ENCODE measurements around the gene NACC2. TPM values are rescaled to one million over a fixed set of nuclear protein-coding genes. Genes with fewer than 3 reads are reported as not detected.

Gene NACC2
- total and polyA plus RNA-seq, 9 of the 15 experiments (the other 6 are each of a cell fraction or from before 2014, with no cell fraction given), result 0.70 to 25.1 (median 5.6) TPM

DNA sequence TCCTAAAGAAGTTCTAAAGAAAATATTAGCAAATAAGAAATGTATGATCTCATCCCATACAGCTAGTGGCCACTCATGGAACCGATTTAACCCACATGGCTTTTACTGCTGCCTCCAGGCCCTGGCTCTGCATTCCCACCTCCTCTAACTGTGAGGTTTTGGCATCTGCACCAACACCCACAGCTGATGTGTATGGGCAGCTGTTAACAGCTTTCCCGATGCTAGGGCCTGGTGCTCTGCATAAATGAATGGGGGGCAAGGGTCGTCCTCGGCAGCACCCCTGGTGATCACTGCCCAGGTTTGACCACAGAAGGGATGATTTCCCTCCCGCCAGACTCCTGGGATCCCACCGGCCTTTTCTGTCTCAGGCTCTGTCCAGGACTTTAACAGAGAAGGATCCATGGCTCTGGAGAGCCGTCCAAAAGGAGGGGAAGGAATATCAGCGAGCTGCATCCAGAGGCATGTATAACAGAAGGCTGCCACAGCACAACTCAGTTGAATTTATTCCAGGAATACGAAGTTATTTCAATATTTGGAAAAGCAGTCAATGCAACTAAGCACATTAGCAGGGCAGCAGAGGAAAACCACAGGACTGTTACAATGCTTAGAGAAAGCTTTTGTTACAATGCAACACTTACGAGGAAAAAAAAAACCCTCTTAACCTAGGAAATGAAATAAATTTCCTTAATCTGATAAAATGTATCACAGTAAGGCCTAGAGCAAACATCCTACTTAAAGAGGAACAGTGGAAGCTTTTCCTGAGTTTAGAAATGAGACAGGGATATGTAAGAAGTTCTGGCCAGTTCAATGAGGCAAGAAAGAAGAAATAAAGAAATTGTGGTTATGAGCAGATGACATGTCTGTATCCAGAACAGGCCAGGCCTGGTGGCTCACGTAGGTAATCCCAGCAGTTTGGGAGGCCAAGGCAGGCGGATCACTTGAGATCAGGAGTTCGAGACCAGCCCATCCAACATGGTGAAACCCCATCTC, 63.1 kb downstream of the NACC2 start:
- H3K36me3 ChIP-seq (ENCODE audit: control insufficient read depth, insufficient read depth, low read length), result peaks cover 55% of the 10 kb centered on the region
- no peak for DNase-seq (ENCODE audit: extremely low read depth in 1 of 4, low spot score in 3 of 4)
- CTCF ChIA-PET (ENCODE audit: low intra/inter-chr PET ratio), result no interaction called here
- H3K79me2 ChIP-seq (ENCODE audit: control insufficient read depth, insufficient read depth, low read length), result peaks cover 42% of the 10 kb centered on the region
- intact Hi-C loops (cut with micrococcal nuclease) (no loop called here), in situ Hi-C loops (cut with MboI) (no loop called here)
- no peak overlapping the region for H3K4me3 ChIP-seq
- H3K4me1 ChIP-seq (replicated peaks in 1 of 2; ENCODE audit: control insufficient read depth in 2 of 2, insufficient read depth in 2 of 2, low read length in 2 of 2), result peaks cover 0 to 6% of the 10 kb centered on the region in 2 experiments; a peak in 1 of 5 replicates
- POLR2A ChIA-PET, result interaction anchor here (0.6 kb wide), 1 partner anchor 9 kb away, joined by 4 read pairs; no protein-coding TSS in a partner anchor
- 96% methylated on average over 13 of the region's 13 CpGs for WGBS (ENCODE audit: insufficient coverage, low coverage, missing lambda C conversion rate)
- H3K27me3 ChIP-seq (ENCODE audit: control insufficient read depth in 2 of 2, insufficient read depth in 2 of 2, low read length in 2 of 2), result no peaks in the 10 kb centered on the region
- no TSS peak for BruUV-seq (replicated peaks)
- H3K27ac ChIP-seq (ENCODE audit: extremely low read depth, low read depth, low read length), result no peak overlapping the region
- H3K9ac ChIP-seq (ENCODE audit: insufficient read depth in 1 of 2, low read depth in 2 of 2, low read length in 2 of 2), result no peak overlapping the region
- peaks cover 6% of the 10 kb centered on the region for H3K9me3 ChIP-seq (replicated peaks; ENCODE audit: control insufficient read depth, insufficient read depth, low read depth, low read length)
- H2AFZ ChIP-seq (ENCODE audit: low read depth, low read length), result no peak overlapping the region
- no peaks in the 10 kb centered on the region for H3K9me1 ChIP-seq (ENCODE audit: control insufficient read depth, insufficient read depth, low read length)
- H4K20me1 ChIP-seq (replicated peaks; ENCODE audit: control insufficient read depth, insufficient read depth, low read length), result no peaks in the 10 kb centered on the region
- FAIRE-seq, result no peak
- ATAC-seq, result no peak
- H3K4me2 ChIP-seq (ENCODE audit: insufficient read depth, low read length), result no peak overlapping the region
- TF ChIP-seq CHD7 (IDR thresholded peaks at IDR 0.05; ENCODE audit: low read depth, low read length), result no peak
- TF ChIP-seq FOXJ3 (CRISPR knock-in tag; IDR thresholded peaks at IDR 0.05), result no peak
- TF ChIP-seq, protein P1, sequence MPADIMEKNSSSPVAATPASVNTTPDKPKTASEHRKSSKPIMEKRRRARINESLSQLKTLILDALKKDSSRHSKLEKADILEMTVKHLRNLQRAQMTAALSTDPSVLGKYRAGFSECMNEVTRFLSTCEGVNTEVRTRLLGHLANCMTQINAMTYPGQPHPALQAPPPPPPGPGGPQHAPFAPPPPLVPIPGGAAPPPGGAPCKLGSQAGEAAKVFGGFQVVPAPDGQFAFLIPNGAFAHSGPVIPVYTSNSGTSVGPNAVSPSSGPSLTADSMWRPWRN (IDR thresholded peaks at IDR 0.05; ENCODE audit: low read depth), result no peak
- no peak for TF ChIP-seq MYNN (IDR thresholded peaks at IDR 0.05)
- TF ChIP-seq MYNN (CRISPR knock-in tag; IDR thresholded peaks at IDR 0.05), result no peak
- no peak for TF ChIP-seq HDAC6 (IDR thresholded peaks at IDR 0.05; ENCODE audit: low read depth, low read length)
- TF ChIP-seq ZBTB34 (CRISPR knock-in tag; IDR thresholded peaks at IDR 0.05), result no peak

All from K562 (cell line).